ENCODE results near the gene DCAF8.
A peak's percentile ranks its signal among the peaks of the same experiment; 100 is the strongest.

DCAF8 gene

GRCh38 chr1:160260406-160261382 is 1.7 kb downstream of the DCAF8 start:
- DNase-seq, result no peak

DNA sequence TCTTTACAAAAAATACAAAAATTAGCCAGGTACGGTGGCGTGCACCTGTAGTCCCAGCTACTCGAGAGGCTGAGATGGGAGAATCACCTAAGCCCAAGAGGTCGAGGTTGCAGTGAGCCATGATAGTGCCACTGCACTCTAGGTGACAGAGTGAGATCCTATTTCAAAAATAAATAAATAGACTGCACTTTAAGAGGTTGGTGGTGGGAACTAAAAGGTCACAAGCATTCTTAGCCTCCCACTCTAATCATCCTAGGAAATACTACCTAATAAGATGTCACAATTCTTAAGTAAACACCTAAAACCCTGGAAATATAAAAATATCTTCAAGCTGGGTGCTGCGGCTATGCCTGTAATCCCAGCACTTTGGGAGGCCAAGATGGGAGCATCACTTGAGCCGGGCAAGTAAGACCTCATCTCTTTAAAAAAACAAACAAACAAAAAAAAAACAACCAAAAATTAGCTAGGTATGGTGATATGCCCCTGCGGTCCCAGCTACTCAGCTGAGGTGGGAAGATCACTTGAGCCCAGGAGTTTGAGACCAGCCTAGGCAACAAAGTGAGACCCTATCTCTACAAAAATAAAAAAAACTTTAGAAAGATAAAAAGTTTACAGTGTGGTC is 4.1 kb downstream of the DCAF8 start:
- DNase-seq, result no peak

GRCh38 chr1:160257411-160258015 is 4.8 kb downstream of the DCAF8 start:
- no peak for DNase-seq

GRCh38 chr1:160256396-160257046 is 5.8 kb downstream of the DCAF8 start:
- DNase-seq, result no peak

DNA sequence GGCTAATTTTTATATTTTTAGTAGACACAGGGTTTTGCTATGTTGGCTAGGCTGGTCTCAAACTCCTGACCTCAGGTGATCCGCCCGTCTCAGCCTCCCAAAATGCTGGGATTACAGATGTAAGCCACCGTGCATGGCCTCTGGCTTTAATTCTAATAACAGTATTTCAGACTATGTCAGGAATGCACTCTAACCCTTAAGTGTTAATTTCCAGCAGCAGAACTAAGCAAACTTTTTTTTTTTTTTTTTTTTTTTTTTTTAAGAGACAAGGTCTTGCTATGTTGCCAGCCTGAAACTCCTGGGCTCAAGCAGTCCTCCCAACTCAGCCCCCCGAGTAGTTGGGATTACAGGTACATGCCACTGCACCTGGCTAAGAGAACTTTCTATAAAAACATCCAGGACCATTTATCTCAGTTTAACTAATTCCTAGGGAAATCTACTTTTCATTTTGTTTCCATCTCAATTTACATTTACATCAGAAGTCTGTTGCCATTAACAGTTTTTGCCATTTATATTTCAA is 6.5 kb downstream of the DCAF8 start:
- no peak for DNase-seq

GRCh38 chr1:160251687-160252526 is 10.4 kb downstream of the DCAF8 start:
- peak; percentile 89 for DNase-seq

DNA sequence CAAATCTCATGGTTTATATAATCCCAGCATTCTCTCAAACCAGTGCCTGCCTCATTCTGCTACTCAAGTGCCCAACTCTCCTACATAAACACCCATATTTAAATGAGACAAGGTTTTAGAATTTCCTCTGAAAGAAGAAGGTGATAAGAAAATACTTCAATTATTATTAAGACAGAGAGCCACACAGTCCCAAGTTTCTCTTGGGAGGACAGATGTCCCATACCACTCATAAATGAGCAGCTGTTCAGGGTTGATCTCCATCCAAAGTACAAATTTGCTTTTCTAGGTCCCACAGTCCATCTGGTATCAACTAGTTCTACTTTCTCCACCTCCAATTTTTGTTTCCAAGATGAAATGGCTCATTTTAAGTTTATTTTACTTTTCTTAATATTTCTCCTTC is 11.3 kb downstream of the DCAF8 start:
- DNase-seq, result peak; percentile 40

GRCh38 chr1:160247053-160247452 is 15.3 kb downstream of the DCAF8 start:
- no peak for DNase-seq

GRCh38 chr1:160245434-160245833 is 16.9 kb downstream of the DCAF8 start:
- no peak for DNase-seq

DNA sequence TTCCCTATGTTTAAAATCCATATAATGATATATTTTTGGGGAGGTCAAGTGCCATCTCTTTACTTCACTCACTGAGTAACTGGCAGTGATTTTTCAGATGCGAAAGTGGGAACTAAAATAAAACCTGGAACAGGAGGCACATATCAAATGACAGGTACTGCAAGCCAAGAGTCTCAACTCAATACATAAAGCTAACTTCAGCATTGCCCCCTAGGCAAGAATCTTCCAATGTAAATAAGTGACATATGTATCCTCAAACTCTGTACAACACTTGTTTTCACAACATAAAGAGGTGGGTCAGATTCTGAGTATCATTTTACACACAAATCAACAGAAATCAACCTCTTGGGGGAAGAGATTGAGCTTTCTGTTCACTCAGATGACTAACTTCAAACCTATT is 18.1 kb downstream of the DCAF8 start:
- DNase-seq, result peak; percentile 23

DNA sequence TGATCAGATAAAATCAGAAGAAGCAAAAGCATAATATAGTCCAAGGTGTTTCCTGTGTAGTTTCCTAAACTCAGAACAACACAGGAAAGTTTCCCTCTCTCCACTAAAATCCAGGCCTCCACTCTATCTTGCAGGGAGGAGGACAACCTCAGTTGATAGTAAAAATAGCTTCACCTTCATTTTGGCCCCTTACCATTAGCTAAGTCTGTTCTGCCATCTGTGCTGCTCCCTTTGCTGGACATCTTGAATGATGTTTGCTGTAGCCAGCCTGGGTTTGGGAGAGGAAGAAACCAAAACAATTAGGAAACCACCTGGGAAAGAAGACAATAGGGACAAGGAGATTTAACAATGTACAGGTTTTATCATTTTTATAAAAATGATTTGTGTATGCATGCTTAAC is 18.6 kb downstream of the DCAF8 start:
- DNase-seq, result no peak

- DNase-seq, result no peak
Measured at GRCh38 chr1:160239582-160240299, 22.6 kb downstream of the DCAF8 start.

- no peak for DNase-seq
Measured at GRCh38 chr1:160238408-160238807, 23.9 kb downstream of the DCAF8 start.

- DNase-seq, result no peak
Measured at GRCh38 chr1:160237558-160237957, 24.8 kb downstream of the DCAF8 start.

- DNase-seq, result no peak
Measured at GRCh38 chr1:160236806-160237205, 25.5 kb downstream of the DCAF8 start.

DNA sequence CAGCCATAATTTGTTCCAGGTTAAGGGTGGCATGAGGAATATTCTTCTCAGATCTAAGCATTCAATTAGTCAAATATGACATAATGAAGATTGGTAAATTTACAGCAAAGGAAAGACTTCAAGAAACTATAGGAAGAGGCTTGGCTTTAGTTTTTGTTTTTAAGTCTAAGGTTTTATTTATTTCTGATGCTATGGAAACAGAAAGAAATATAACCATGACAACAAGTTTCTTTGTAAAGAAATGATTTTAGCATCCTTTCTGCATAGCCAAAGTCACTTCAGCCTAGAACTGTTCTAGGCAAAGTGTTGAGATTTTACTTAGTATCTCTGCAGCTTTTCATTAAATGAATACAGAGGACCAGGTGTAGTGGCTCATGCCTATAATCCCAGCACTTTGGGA is 29.4 kb downstream of the DCAF8 start:
- no peak for DNase-seq

GRCh38 chr1:160228431-160228830 is 33.9 kb downstream of the DCAF8 start:
- DNase-seq, result no peak

GRCh38 chr1:160227561-160227960 is 34.8 kb downstream of the DCAF8 start:
- DNase-seq, result no peak

GRCh38 chr1:160227034-160227433 is 35.3 kb downstream of the DCAF8 start:
- DNase-seq, result no peak

- no peak for DNase-seq
Measured at GRCh38 chr1:160226623-160227022, 35.7 kb downstream of the DCAF8 start.

DNA sequence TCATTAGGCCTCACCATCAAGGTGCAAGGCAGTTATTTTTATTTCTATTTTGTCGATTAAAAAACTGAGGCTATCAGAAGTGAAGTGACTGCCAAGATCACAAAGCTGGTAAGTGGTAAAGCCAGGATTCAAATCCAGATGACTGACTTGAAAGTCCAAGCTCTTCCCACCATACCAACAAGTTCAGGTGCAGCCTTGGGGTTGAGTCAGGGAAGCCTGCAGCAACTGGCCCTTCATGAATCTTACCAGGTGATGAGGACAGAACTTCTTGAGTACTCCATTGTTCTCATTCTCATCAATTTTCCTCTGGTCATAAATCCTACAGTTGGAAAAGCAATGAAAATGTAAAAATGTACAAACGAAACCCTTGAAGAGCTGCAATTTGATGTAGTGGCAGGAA is 37.0 kb downstream of the DCAF8 start:
- DNase-seq, result no peak
